ENCODE measurements around the gene FMNL3. TPM values are rescaled to one million over a fixed set of nuclear protein-coding genes. Genes with fewer than 3 reads are reported as not detected.

Gene FMNL3
- total and polyA plus RNA-seq, 2 of the 13 experiments (the other 11 are each of a cell fraction or from before 2014, with no cell fraction given), result 0.44 to 1.1 TPM

DNA sequence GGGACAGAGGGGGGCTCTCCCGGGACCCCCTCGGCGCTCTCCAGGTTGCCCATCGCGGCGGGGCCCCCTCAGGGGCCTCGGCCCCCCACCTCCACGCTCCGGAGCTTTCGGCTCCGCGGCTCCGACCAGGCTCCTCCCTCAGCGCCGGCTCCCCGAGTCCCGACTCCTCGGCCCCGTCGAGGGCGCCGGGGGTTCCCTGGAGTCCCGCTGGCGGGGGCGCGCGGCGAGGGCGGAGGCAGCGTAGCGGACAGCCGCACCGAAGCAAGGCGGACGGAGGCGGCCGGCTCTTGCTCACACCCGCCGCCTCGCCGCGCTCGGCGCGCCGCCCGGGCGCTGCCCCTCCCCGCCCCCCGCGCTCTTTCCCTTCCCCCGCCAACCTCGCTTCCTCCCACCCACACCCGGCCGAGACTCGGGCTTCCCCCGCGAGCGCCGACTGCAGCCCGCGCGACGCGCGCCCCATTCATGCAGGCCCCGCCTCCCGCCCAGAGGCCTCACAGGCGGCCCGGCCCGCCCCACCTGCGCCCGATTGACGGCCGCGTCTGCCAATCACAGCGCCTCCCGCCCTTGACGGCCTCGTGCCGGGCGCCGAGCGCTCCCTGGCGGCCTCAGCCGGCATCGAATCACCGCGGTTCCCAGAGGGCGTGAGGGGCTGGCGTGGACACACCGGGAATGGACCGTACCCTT, at the start of gene FMNL3 (continued):
- TF ChIP-seq, protein P1, sequence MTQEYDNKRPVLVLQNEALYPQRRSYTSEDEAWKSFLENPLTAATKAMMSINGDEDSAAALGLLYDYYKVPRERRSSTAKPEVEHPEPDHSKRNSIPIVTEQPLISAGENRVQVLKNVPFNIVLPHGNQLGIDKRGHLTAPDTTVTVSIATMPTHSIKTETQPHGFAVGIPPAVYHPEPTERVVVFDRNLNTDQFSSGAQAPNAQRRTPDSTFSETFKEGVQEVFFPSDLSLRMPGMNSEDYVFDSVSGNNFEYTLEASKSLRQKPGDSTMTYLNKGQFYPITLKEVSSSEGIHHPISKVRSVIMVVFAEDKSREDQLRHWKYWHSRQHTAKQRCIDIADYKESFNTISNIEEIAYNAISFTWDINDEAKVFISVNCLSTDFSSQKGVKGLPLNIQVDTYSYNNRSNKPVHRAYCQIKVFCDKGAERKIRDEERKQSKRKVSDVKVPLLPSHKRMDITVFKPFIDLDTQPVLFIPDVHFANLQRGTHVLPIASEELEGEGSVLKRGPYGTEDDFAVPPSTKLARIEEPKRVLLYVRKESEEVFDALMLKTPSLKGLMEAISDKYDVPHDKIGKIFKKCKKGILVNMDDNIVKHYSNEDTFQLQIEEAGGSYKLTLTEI (CRISPR knock-in tag; conservative IDR thresholded peaks at IDR 0.05), result no peak
- TF ChIP-seq ATRX (CRISPR knock-in tag; IDR thresholded peaks at IDR 0.05; ENCODE audit: borderline replicate concordance), result no peak
- no peak for TF ChIP-seq MAZ (IDR thresholded peaks at IDR 0.05; ENCODE audit: borderline replicate concordance, low read depth, low read length)
- peak; percentile 80 for TF ChIP-seq MAZ (CRISPR knock-in tag; IDR thresholded peaks at IDR 0.05; ENCODE audit: low read depth)
- TF ChIP-seq MTA1 (CRISPR knock-in tag; IDR thresholded peaks at IDR 0.05; ENCODE audit: borderline replicate concordance), result no peak
- no peak for TF ChIP-seq DR1 (CRISPR knock-in tag; IDR thresholded peaks at IDR 0.05)
- peak; percentile 59; the same call in 1 of the 2 replicates for TF ChIP-seq MEIS2 (CRISPR knock-in tag; IDR thresholded peaks at IDR 0.05)
- peak; percentile 60; the same call in 1 of the 2 replicates for TF ChIP-seq STAT5B (CRISPR knock-in tag; IDR thresholded peaks at IDR 0.05)
- 0 out of 2 replicates have a peak, but pooled peaks have one; percentile 51 for TF ChIP-seq ZNF780A (CRISPR knock-in tag; IDR thresholded peaks at IDR 0.05)
- TF ChIP-seq ELF3 (CRISPR knock-in tag; IDR thresholded peaks at IDR 0.05), result peak; percentile 71
- TF ChIP-seq ZNF850 (CRISPR knock-in tag; conservative IDR thresholded peaks at IDR 0.05), result no peak
- 0 out of 2 replicates have a peak, but pooled peaks have one; percentile 48 for TF ChIP-seq EEA1 (CRISPR knock-in tag; IDR thresholded peaks at IDR 0.05; ENCODE audit: borderline replicate concordance)
- peak; percentile 41; the same call in 1 of the 2 replicates for TF ChIP-seq ZBTB26 (CRISPR knock-in tag; IDR thresholded peaks at IDR 0.05; ENCODE audit: borderline replicate concordance)
- TF ChIP-seq ERF (CRISPR knock-in tag; IDR thresholded peaks at IDR 0.05), result peak; percentile 81
- 0 out of 2 replicates have a peak, but pooled peaks have one; percentile 55 for TF ChIP-seq ZNF549 (CRISPR knock-in tag; IDR thresholded peaks at IDR 0.05)
- peak; percentile 95 for TF ChIP-seq E2F1 (CRISPR knock-in tag; IDR thresholded peaks at IDR 0.05)
- TF ChIP-seq ATF7-NPFF (CRISPR knock-in tag; IDR thresholded peaks at IDR 0.05; ENCODE audit: low read depth), result peak; percentile 97
- TF ChIP-seq TOE1 (CRISPR knock-in tag; IDR thresholded peaks at IDR 0.05), result peak; percentile 52; the same call in 1 of the 2 replicates
- TF ChIP-seq MTF1 (CRISPR knock-in tag; IDR thresholded peaks at IDR 0.05), result peak; percentile 77; the same call in 1 of the 2 replicates
- no peak for TF ChIP-seq ZNF784 (CRISPR knock-in tag; IDR thresholded peaks at IDR 0.05; ENCODE audit: borderline replicate concordance)
- TF ChIP-seq HNF4A (CRISPR knock-in tag; IDR thresholded peaks at IDR 0.05), result no peak
- peak in 1 of 2 experiments; percentile 67; a peak in 1 of 4 replicates for TF ChIP-seq KLF16 (CRISPR knock-in tag; IDR thresholded peaks at IDR 0.05)
- no peak for TF ChIP-seq POLR2G (IDR thresholded peaks at IDR 0.05; ENCODE audit: low read depth, low read length)
- TF ChIP-seq ZNF331 (CRISPR knock-in tag; IDR thresholded peaks at IDR 0.05), result peak; percentile 85
- TF ChIP-seq HDAC2 (CRISPR knock-in tag; IDR thresholded peaks at IDR 0.05), result peak; percentile 69; the same call in 1 of the 2 replicates
